Effector CD8-positive, alpha-beta T cell (primary cell): ENCODE data around the gene TAB3.

ENCODE experiments used
- DNase-seq: peaks from one replicate; lab custom pipeline; 2025; lab: John Stamatoyannopoulos, UW
- total RNA-seq, 4 experiments: gene quantifications; one replicate each; lab custom pipeline; 2026; lab: John Stamatoyannopoulos, UW

TAB3 gene, protein sequence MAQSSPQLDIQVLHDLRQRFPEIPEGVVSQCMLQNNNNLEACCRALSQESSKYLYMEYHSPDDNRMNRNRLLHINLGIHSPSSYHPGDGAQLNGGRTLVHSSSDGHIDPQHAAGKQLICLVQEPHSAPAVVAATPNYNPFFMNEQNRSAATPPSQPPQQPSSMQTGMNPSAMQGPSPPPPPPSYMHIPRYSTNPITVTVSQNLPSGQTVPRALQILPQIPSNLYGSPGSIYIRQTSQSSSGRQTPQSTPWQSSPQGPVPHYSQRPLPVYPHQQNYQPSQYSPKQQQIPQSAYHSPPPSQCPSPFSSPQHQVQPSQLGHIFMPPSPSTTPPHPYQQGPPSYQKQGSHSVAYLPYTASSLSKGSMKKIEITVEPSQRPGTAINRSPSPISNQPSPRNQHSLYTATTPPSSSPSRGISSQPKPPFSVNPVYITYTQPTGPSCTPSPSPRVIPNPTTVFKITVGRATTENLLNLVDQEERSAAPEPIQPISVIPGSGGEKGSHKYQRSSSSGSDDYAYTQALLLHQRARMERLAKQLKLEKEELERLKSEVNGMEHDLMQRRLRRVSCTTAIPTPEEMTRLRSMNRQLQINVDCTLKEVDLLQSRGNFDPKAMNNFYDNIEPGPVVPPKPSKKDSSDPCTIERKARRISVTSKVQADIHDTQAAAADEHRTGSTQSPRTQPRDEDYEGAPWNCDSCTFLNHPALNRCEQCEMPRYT
- 29.9 to 43.8 (median 36.9) reads per million in 4 experiments for total RNA-seq

DNA sequence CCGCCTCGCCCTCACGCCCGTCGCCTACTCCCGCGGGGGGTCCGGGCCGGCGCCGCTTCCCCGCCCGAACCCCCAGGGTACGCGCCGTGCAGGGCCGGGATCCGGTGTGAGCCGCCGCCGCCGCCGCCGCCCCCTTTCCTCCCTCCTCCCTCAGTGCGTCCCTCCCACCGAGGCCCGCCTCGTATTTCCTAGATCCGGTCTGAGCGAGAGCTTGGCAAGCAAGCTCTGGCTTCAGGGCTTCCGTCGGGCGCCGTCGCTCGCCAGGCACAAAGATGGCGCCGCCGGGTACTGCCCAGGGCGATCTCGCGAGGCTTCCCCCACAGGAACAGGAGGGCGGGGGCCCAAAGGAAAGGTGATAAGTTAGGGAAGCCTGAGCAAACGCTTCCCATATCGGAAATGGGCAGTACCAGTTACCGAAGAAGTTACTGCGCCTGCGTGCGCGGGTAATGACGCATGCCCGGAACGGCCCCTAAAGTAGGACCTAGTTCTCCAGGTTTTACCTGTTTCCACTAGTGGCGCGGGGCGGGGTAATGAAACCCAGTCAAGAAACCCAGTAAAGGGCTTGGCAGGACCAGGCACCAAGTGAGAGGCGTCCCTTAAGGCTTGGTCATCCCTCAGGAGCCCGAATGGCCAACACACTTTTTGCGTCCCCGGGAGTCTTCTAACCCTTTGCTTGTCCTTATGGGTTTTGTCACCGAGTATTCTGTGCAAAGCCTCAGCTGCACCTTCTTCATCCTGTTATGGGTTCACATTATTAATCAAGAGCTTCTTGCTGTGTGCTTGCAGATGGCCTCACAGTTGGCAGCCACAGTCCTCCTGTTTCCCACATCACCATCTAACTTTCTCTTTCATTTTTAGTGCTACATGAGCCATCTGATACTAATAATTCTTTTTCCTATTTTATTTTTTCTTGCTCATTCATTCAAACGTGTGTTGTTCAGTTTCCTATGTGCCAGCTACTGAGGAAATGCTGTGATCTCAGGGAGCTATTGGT is at the start of gene TAB3:
Gene TAB3 (minus strand): TSS at position 108 of the 994 bp plus-strand sequence. CDS start 29,666 bp downstream, outside the sequence.
- peak; percentile 90 for DNase-seq

GRCh38 chrX:30938295-30938694 is 49.2 kb upstream of the TAB3 start:
- no peak for DNase-seq

DNA sequence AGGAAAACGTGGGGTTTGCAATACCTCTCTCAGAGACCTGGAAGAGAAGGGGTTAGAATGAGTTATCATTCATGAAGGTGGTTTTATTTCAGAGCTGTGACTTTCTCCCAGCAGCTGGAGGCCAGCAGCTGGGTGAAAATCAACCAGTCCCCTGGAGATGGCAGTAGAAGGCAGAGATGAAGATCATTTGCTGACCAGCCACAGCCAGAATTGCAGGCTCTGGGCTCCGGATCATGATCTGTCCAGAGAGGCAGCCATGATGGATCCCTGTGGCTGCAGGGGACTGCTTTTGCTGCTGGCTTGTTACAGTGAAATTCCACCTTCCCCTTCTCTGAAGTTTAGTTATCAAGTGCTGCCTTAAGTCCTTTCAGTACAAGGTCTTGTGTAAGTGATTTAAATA is 46.9 kb upstream of the TAB3 start:
- no peak for DNase-seq

GRCh38 chrX:30931920-30932319 is 42.9 kb upstream of the TAB3 start:
- no peak for DNase-seq

GRCh38 chrX:30930679-30931078 is 41.6 kb upstream of the TAB3 start:
- DNase-seq = no peak

DNA sequence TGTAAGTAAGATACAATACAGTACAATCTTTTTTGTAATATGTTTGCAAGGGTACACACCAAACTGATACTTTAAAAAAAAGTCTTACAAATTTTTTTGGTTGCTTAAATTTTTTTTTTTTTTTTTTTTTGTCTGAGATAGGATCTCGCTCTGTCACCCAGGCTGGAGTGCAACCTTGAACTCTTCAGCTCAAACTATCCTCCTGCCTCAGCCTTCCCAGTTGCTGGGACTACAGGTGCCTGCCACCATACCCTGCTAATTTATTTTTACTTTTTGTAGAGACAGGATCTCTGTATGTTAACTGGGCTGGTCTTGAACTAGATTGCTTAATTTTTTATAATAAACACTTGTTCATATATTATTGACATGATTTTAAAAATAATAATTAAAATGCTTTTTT is 41.1 kb upstream of the TAB3 start:
- no peak for DNase-seq

DNA sequence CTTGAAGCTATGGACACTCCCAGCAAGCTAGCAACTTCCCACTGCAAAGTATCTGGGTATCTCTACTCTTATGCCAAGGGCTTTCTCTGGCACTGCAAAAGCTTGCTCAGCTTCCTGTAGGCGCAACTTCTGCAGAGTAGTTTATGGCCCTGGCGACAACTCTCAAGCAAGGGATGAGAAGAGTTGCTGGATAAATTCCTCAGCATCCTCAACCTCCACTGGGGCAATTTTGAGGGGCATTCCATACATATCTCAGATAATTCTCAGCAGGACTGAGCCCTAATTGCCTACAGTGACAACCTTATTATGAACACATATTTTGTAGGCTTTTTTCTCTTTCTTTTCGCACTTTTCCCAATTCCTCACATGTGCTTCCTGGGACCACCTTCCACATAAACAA is 31.2 kb upstream of the TAB3 start:
- no peak for DNase-seq

- DNase-seq = no peak
Observed at GRCh38 chrX:30918480-30918879, 29.4 kb upstream of the TAB3 start.

DNA sequence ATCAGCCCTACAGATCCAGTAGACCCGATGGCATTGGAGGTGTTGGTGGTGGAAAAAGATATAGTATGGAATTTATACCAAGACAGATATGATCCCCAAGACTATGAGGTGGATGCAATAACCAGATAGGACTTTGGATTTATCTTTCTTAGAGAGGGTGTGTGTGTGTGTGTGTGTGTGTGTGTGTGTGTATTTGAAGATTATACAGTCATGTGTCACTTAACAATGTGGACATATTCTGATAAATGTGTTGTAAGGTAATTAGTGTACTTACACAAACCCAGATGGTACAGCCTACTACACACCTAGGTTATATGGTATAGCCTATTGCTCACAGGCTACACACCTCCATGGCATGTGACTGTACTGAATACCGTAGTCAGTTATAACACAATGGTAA is 24.4 kb upstream of the TAB3 start:
- DNase-seq = no peak

- DNase-seq = no peak
Observed at GRCh38 chrX:30910124-30910860, 21.2 kb upstream of the TAB3 start.

DNA sequence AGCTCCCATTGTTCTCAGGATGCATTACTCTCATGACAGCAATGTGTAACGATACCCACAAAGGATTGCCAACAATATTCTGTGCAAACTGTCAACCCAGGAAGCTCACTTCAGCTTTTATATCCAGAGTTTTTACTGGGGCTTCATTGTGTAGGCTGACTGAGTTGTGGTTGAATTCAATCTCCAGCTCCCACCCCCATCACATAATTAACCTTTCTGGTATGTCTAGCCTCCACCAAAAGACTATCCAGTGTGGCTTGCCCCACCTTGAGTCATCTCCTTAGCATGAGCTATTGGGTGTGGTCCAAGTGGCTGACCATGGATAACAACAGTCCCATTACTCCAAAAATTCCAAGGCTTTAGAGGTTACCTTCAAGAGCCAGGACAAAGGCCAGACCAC is 17.7 kb upstream of the TAB3 start:
- DNase-seq = no peak

GRCh38 chrX:30905321-30905720 is 16.3 kb upstream of the TAB3 start:
- no peak for DNase-seq

DNA sequence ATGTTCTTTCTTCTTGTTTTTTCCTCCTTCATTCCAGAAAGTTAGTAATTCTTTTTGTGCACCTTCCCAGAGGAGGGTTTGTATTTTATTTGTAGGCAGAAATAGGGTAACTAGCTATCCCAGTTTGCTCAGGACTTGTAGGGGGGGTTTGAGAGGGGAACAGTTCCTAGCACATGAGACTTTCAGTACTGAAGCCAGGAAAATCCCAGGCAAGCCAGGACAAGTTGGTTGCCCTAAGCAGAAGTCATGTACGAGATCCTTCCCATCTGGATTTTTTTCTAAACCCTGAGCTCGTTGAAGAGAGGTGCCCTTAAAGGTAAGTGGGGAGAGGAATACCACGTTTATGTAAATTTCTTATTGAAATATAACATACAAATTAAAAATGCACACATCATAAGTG is 15.6 kb upstream of the TAB3 start:
- no peak for DNase-seq

- no peak for DNase-seq
Observed at GRCh38 chrX:30904186-30904585, 15.1 kb upstream of the TAB3 start.

- DNase-seq = no peak
Observed at GRCh38 chrX:30900227-30900626, 11.2 kb upstream of the TAB3 start.

GRCh38 chrX:30898886-30899285 is 9.8 kb upstream of the TAB3 start:
- DNase-seq = no peak

DNA sequence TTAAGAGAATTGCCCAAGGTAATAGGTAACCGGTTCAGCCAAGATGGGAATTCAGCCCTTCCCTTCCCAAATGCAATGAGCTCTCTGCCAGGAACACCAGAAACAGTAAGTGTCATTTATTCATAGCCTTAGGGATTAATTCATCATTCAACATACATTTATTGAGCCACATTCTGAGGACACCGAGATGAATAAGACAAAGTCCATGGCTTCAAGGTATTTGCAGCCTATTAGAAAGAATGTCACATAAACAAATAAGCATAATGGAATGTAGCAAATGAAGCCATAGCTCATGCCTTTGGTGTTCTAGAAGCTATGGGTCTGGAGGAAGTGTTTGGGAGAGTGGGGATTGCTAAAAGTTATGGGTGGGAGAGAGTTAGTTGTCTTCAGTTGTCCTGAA is 6.3 kb upstream of the TAB3 start:
- DNase-seq = no peak

- DNase-seq = no peak
Observed at GRCh38 chrX:30893206-30893605, 4.2 kb upstream of the TAB3 start.

DNA sequence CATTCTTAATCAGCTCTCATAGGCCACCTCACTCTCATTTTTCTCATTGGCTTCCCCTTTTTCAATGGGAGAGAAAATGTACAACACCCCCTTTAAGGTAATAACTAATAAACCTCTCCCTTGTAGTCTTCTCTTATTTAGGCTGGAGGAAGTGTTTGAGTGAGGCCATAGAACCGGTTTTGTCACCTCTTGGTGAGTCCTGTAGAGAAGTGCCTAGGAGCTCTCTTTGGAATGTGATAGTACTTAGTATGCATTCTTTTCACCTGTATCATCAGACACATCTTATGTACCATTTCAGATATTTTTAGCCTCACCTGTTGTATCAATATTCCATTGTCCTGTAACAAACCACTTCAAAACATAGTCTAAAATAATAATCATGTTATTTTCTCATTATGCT is 3.5 kb upstream of the TAB3 start:
- no peak for DNase-seq

DNA sequence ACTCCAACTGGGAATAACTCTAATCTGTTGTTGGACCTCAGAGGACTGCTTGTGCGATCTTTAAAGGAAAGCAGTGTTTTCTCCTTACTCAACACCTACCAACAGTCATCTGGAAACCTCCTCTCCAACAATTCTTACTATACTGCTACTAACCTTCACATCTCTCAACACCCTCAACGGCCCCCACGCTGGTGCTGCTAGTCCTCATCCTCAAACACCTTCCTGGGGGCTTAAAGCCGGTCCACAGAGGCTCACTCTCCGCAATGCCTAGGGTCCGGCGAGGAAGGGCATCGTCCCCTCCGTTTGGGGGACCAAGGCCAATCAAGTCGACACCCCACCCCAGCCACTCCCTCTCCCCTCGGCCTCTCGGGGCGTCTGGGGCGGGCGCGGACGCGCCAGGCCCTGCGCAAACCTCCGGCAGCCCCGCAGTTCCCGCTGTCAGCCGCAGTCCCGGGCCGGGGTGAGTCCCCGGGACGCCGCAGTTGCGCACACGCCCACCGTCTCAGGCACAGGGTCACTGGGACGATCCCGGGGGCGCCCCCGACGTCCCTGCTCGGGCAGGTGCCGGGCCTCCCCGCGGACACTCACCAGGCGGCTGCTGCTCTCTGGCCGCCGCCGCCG is 418 bp downstream of the TAB3 start:
- DNase-seq = peak; percentile 19

- DNase-seq = no peak
Observed at GRCh38 chrX:30887721-30888120, 1.3 kb downstream of the TAB3 start.
